ENCODE measurements around the gene TIGD3. TPM values are rescaled to one million over a fixed set of nuclear protein-coding genes. Genes with fewer than 3 reads are reported as not detected.

The TIGD3 gene
- total and polyA plus RNA-seq, 9 of the 15 experiments (the other 6 are each of a cell fraction or from before 2014, with no cell fraction given): 0.06 to 1.3 (median 0.56) TPM

DNA sequence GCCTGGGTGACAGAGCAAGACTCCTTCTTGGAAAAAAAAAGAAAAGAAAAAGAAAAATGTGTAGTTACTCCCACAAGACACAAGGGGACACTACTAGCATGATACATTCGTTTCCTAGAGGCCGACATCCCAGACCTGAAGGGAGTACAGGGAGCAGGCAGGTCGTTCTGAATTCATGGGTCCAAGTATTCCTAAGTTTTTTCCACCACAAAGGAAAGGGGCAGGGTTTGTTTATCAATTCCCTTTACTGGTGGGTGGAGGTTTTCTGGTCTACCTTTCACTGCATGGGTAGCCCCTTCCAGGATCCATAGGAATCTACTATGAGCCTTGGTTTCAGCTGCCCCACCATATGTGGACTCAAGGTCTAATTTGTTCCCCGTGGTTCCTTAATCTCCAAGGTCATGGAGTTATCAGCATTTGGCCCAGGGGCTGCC lies 11.8 kb downstream of the TIGD3 start:
- no peaks in the 10 kb centered on the region for H3K9me3 ChIP-seq (replicated peaks; ENCODE audit: control insufficient read depth, insufficient read depth, low read depth, low read length)
- DNase-seq (ENCODE audit: extremely low read depth in 1 of 4, low spot score in 3 of 4) (peak; percentile 70 to 83 (median 76)), ATAC-seq (peak; percentile 82), FAIRE-seq (peak; percentile 58)
- H3K4me2 ChIP-seq (ENCODE audit: insufficient read depth, low read length): peak overlapping the region; percentile 69
- H2AFZ ChIP-seq (ENCODE audit: low read depth, low read length): peak overlapping the region; percentile 73; the same call in 1 of the 2 replicates
- H4K20me1 ChIP-seq (replicated peaks; ENCODE audit: control insufficient read depth, insufficient read depth, low read length): no peaks in the 10 kb centered on the region
- intact Hi-C loops (cut with micrococcal nuclease): loop anchor here (1.0 to 2.0 kb wide), 4 partner anchors 50 to 144 kb away; no protein-coding TSS in a partner anchor
- peaks cover 6% of the 10 kb centered on the region; the same call in 2 of the 3 replicates for H3K79me2 ChIP-seq (ENCODE audit: control insufficient read depth, insufficient read depth, low read length)
- H3K9ac ChIP-seq (ENCODE audit: insufficient read depth in 1 of 2, low read depth in 2 of 2, low read length in 2 of 2): peak overlapping the region in 1 of 2 experiments; percentile 34; a peak in 1 of 4 replicates
- CTCF ChIA-PET (ENCODE audit: low intra/inter-chr PET ratio): interaction anchor here (0.8 to 2.0 kb wide), 4 partner anchors 67 to 150 kb away, joined by 3 to 7 read pairs (median 5); no protein-coding TSS in a partner anchor
- H3K9me1 ChIP-seq (ENCODE audit: control insufficient read depth, insufficient read depth, low read length): no peaks in the 10 kb centered on the region
- in situ Hi-C loops (cut with MboI): loop anchor here (5.0 kb wide), 1 partner anchor 146 kb away; no protein-coding TSS in a partner anchor
- H3K27ac ChIP-seq (ENCODE audit: extremely low read depth, low read depth, low read length): peak overlapping the region; percentile 12; the same call in 2 of the 3 replicates
- H3K4me1 ChIP-seq (replicated peaks in 1 of 2; ENCODE audit: control insufficient read depth in 2 of 2, insufficient read depth in 2 of 2, low read length in 2 of 2): peaks cover 34 to 40% of the 10 kb centered on the region in 2 experiments; a peak in 4 of 5 replicates
- H3K36me3 ChIP-seq (ENCODE audit: control insufficient read depth, insufficient read depth, low read length): no peaks in the 10 kb centered on the region
- WGBS (ENCODE audit: insufficient coverage, low coverage, missing lambda C conversion rate): 0% methylated on average over 4 of the region's 4 CpGs
- no peaks in the 10 kb centered on the region for H3K27me3 ChIP-seq (ENCODE audit: control insufficient read depth in 2 of 2, insufficient read depth in 2 of 2, low read length in 2 of 2)
- POLR2A ChIA-PET: interaction anchor here (0.8 to 10.7 kb wide), 7 partner anchors 9 to 140 kb away, joined by 3 to 152 read pairs (median 7); partner anchors contain the start of genes MALAT1 and NEAT1
- no TSS peak for BruUV-seq (replicated peaks)
- no peak overlapping the region for H3K4me3 ChIP-seq
- TF ChIP-seq ESRRA (IDR thresholded peaks at IDR 0.05; ENCODE audit: borderline replicate concordance, low read depth): peak; percentile 64
- no peak for TF ChIP-seq ZNF174 (CRISPR knock-in tag; IDR thresholded peaks at IDR 0.05)
- no peak for TF ChIP-seq ETS2 (tag; IDR thresholded peaks at IDR 0.05; ENCODE audit: borderline replicate concordance, poor library complexity, severe bottlenecking)
- TF ChIP-seq, protein P1, sequence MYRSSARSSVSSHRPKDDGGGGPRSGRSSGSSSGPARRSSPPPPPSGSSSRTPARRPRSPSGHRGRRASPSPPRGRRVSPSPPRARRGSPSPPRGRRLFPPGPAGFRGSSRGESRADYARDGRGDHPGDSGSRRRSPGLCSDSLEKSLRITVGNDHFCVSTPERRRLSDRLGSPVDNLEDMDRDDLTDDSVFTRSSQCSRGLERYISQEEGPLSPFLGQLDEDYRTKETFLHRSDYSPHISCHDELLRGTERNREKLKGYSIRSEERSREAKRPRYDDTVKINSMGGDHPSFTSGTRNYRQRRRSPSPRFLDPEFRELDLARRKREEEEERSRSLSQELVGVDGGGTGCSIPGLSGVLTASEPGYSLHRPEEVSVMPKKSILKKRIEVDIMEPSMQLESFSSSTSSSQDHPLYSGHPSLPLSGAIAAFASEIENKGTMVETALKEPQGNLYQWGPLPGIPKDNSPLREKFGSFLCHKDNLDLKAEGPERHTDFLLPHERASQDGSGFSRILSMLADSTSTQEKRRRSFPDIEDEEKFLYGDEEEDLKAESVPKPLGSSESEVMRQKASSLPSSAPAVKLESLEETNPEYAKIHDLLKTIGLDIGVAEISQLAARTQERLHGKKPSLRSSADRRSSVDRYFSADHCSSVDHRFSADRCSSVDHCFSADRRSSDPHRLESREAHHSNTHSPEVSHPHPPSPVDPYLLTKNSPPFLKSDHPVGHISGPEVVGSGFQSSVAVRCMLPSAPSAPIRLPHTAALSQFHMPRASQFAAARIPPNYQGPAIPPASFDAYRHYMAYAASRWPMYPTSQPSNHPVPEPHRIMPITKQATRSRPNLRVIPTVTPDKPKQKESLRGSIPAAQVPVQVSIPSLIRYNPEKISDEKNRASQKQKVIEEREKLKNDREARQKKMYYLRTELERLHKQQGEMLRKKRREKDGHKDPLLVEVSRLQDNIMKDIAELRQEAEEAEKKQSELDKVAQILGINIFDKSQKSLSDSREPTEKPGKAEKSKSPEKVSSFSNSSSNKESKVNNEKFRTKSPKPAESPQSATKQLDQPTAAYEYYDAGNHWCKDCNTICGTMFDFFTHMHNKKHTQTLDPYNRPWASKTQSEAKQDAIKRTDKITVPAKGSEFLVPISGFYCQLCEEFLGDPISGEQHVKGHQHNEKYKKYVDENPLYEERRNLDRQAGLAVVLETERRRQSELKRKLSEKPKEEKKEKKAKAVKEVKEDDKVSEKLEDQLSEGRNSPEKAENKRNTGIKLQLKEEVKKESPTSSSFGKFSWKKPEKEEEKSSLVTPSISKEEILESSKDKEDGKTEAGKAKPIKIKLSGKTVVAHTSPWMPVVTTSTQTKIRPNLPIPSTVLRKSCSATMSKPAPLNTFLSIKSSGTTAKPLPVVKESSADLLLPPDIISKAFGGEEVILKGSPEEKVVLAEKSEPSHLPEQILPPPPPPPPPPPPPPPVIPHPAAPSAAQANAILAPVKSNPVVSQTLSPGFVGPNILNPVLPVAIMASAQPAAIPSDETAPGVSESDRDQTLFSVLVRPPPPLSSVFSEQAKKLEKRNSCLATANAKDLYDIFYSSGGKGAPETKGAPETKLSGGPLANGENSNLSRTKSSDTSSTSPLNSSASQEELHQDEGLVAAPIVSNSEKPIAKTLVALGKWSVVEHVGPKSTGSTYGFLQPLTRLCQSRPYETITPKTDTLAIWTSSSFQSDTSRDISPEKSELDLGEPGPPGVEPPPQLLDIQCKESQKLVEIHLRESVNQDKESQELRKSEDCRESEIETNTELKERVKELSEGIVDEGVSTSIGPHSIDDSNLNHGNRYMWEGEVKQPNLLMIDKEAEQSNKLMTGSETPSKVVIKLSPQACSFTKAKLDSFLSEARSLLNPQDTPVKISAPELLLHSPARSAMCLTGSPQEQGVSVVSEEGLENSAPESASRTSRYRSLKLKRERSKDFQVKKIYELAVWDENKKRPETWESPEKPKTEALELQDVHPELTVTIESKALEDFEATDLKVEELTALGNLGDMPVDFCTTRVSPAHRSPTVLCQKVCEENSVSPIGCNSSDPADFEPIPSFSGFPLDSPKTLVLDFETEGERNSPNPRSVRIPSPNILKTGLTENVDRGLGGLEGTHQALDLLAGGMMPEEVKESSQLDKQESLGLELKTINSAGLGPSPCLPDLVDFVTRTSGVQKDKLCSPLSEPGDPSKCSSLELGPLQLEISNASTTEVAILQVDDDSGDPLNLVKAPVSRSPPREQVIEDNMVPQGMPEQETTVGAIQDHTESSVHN (IDR thresholded peaks at IDR 0.05; ENCODE audit: borderline replicate concordance in 1 of 2, low read depth in 1 of 2): no peak
- TF ChIP-seq RBM15 (IDR thresholded peaks at IDR 0.05; ENCODE audit: insufficient read depth, low read length): no peak
- peak; percentile 90 for TF ChIP-seq ZNF384 (IDR thresholded peaks at IDR 0.05; ENCODE audit: low read depth, low read length)
- TF ChIP-seq ARID4B (CRISPR knock-in tag; IDR thresholded peaks at IDR 0.05): no peak
- peak; percentile 39; the same call in 1 of the 2 replicates for TF ChIP-seq ATF7 (IDR thresholded peaks at IDR 0.05)
